Activated CD4-positive, CD25-positive, alpha-beta regulatory T cell treated with anti-CD3 and anti-CD28 coated beads, Interleukin-2, amount 50 U/mL, for 16 hours (primary cell): ENCODE results near the gene TNS3.

Experiments
- DNase-seq: peaks from one replicate; pipeline ENCODE4 v3.0.0-alpha.2; 2020; ENCODE audit warnings: low read depth, low spot score

Gene TNS3

GRCh38 chr7:47389171-47389922 is 192.6 kb downstream of the TNS3 start:
- DNase-seq = no peak

- no peak for DNase-seq
These were observed 194.4 kb downstream of the TNS3 start for GRCh38 chr7:47387506-47387905.

GRCh38 chr7:47386273-47386835 is 195.6 kb downstream of the TNS3 start:
- no peak for DNase-seq

- no peak for DNase-seq
These were observed 196.3 kb downstream of the TNS3 start for GRCh38 chr7:47385536-47386125.

GRCh38 chr7:47384755-47385535 is 197.0 kb downstream of the TNS3 start:
- no peak for DNase-seq

GRCh38 chr7:47383696-47384445 is 198.0 kb downstream of the TNS3 start:
- DNase-seq = no peak

GRCh38 chr7:47383072-47383471 is 198.8 kb downstream of the TNS3 start:
- DNase-seq = no peak

- no peak for DNase-seq
These were observed 199.7 kb downstream of the TNS3 start for GRCh38 chr7:47382200-47382599.

- DNase-seq = no peak
These were observed 200.8 kb downstream of the TNS3 start for GRCh38 chr7:47381134-47381495.

- DNase-seq = no peak
These were observed 201.4 kb downstream of the TNS3 start for GRCh38 chr7:47380325-47381133.

GRCh38 chr7:47379629-47380324 is 202.1 kb downstream of the TNS3 start:
- DNase-seq = no peak

- no peak for DNase-seq
These were observed 203.0 kb downstream of the TNS3 start for GRCh38 chr7:47378728-47379395.

GRCh38 chr7:47377741-47378140 is 204.2 kb downstream of the TNS3 start:
- no peak for DNase-seq

GRCh38 chr7:47376991-47377616 is 204.8 kb downstream of the TNS3 start:
- DNase-seq = no peak

GRCh38 chr7:47375121-47375938 is 206.6 kb downstream of the TNS3 start:
- no peak for DNase-seq

- DNase-seq = no peak
These were observed 207.4 kb downstream of the TNS3 start for GRCh38 chr7:47374538-47374937.

GRCh38 chr7:47373871-47374451 is 207.9 kb downstream of the TNS3 start:
- no peak for DNase-seq
